CD14-positive monocyte (primary cell): Measurements from ENCODE around the gene TTC1. TPM values are rescaled to one million over a fixed set of nuclear protein-coding genes. Genes with fewer than 3 reads are reported as not detected.

Source experiments
- DNase-seq, 3 donors: peaks; one replicate each; pipeline ENCODE4 v3.0.0-alpha.2; 2011 to 2022
- H2AFZ ChIP-seq: 2 replicates; pipeline ENCODE4 v1.6.0; 2012; ENCODE audit warnings: mild to moderate bottlenecking, low read depth, low read length, inconsistent platforms; ENCODE audit not compliant: insufficient read depth, poor library complexity, severe bottlenecking
- H3K27ac ChIP-seq, 2 donors: 1 replicate in 1 of 2; 2 replicates in 1 of 2; pipeline ENCODE4 v1.5.1; 2012 to 2013; ENCODE audit warnings: low read length in 2 of 2, control low read depth in 1 of 2, inconsistent platforms in 1 of 2, low read depth in 1 of 2, mild to moderate bottlenecking in 1 of 2
- H3K27me3 ChIP-seq, 2 donors: one replicate each; pipeline versions ENCODE4 v1.6.0 to v1.6.1; 2011 to 2013; ENCODE audit warnings: low read length in 2 of 2; ENCODE audit not compliant: control insufficient read depth in 2 of 2, insufficient read depth in 2 of 2
- H3K36me3 ChIP-seq, 2 donors: replicated peaks in 1 of 2; 1 replicate in 1 of 2; 2 replicates in 1 of 2; pipeline versions ENCODE4 v1.5.1 to v1.6.1; 2012 to 2013; ENCODE audit warnings: low read length in 2 of 2, control low read depth in 1 of 2, inconsistent platforms in 1 of 2, mild to moderate bottlenecking in 1 of 2; ENCODE audit not compliant: insufficient read depth in 2 of 2, control insufficient read depth in 1 of 2
- H3K4me1 ChIP-seq, 2 donors: 1 replicate in 1 of 2; 2 replicates in 1 of 2; pipeline versions ENCODE4 v1.5.1 to v1.6.1; 2012 to 2013; ENCODE audit warnings: low read length in 2 of 2, control low read depth in 1 of 2, inconsistent platforms in 1 of 2, mild to moderate bottlenecking in 1 of 2, moderate library complexity in 1 of 2; ENCODE audit not compliant: insufficient read depth in 2 of 2, control insufficient read depth in 1 of 2
- H3K4me2 ChIP-seq: replicated peaks from 2 replicates; pipeline ENCODE3; 2012; ENCODE audit warnings: low read length, moderate library complexity, mild to moderate bottlenecking; ENCODE audit not compliant: poor library complexity, severe bottlenecking; ENCODE audit errors: extremely low read depth
- H3K4me3 ChIP-seq, 3 experiments: fragments of 200-600 bp in 1 of 3; sonication (generic) in 1 of 3; replicated peaks in 1 of 3; 1 replicate in 2 of 3; 2 replicates in 1 of 3; pipeline ENCODE4 v1.5.1; 2011 to 2013; ENCODE audit warnings: low read length in 3 of 3, mild to moderate bottlenecking in 3 of 3, control low read depth in 2 of 3, low read depth in 2 of 3, inconsistent platforms in 1 of 3, moderate library complexity in 1 of 3
- H3K79me2 ChIP-seq: 2 replicates; pipeline ENCODE4 v1.6.0; 2012; ENCODE audit warnings: mild to moderate bottlenecking, control low read depth, inconsistent platforms, low read length, moderate library complexity; ENCODE audit not compliant: insufficient read depth
- H3K9ac ChIP-seq: 2 replicates; pipeline ENCODE4 v1.6.0; 2017; ENCODE audit warnings: low read length, mild to moderate bottlenecking; ENCODE audit not compliant: insufficient read depth, poor library complexity, severe bottlenecking
- H3K9me3 ChIP-seq, 2 donors: replicated peaks in 1 of 2; 1 replicate in 1 of 2; 2 replicates in 1 of 2; pipeline versions ENCODE4 v1.5.1 to v1.6.1; 2012 to 2013; ENCODE audit warnings: low read length in 2 of 2, control low read depth in 1 of 2; ENCODE audit not compliant: control insufficient read depth in 1 of 2, insufficient read depth in 1 of 2
- H4K20me1 ChIP-seq: 2 replicates; pipeline ENCODE4 v1.6.0; 2012; ENCODE audit warnings: mild to moderate bottlenecking, low read length, control low read depth, moderate library complexity; ENCODE audit not compliant: insufficient read depth
- H3K27ac Mint-ChIP-seq, 7 donors: one replicate each; pipeline ENCODE4 v1.8.0; 2020; ENCODE audit warnings: mild to moderate bottlenecking in 7 of 7, mixed read lengths in 7 of 7, moderate library complexity in 6 of 7, inconsistent platforms in 2 of 7
- H3K27me3 Mint-ChIP-seq, 3 donors: one replicate each; pipeline ENCODE4 v1.8.0; 2021 to 2022; ENCODE audit warnings: low read depth in 3 of 3, mild to moderate bottlenecking in 3 of 3, mixed read lengths in 3 of 3, moderate library complexity in 3 of 3, inconsistent platforms in 1 of 3
- H3K36me3 Mint-ChIP-seq, 2 donors: one replicate each; pipeline ENCODE4 v1.8.0; 2020; ENCODE audit warnings: mixed read lengths in 2 of 2, inconsistent platforms in 1 of 2, mild to moderate bottlenecking in 1 of 2
- H3K4me1 Mint-ChIP-seq: one replicate; pipeline ENCODE4 v1.8.0; 2020; ENCODE audit warnings: mild to moderate bottlenecking, mixed read lengths
- H3K4me3 Mint-ChIP-seq, 2 donors: one replicate each; pipeline ENCODE4 v1.8.0; 2020; ENCODE audit warnings: mild to moderate bottlenecking in 2 of 2, mixed read lengths in 2 of 2, moderate library complexity in 1 of 2
- H3K9me3 Mint-ChIP-seq, 7 donors: one replicate each; pipeline ENCODE4 v1.8.0; 2020 to 2022; ENCODE audit warnings: mixed read lengths in 7 of 7, mild to moderate bottlenecking in 6 of 7, moderate library complexity in 6 of 7, inconsistent platforms in 2 of 7
- CTCF ChIP-seq: fragments of 200-600 bp; IDR thresholded peaks from one replicate; pipeline ENCODE4 v1.8.0; 2022; ENCODE audit warnings: antibody characterized with exemption, mild to moderate bottlenecking
- WGBS: methylation state at CpG from one replicate; pipeline ENCODE4 v1.1.5; 2013; ENCODE audit warnings: missing lambda C conversion rate; ENCODE audit not compliant: insufficient coverage; 5-methylcytosine and 5-hydroxymethylcytosine counted together
- intact Hi-C, 2 donors: fragments of 100-400 bp; cut with micrococcal nuclease; formaldehyde crosslinking; loops; one replicate each; pipeline versions ENCODE4 v1.15.0 to v1.15.1; 2023
- polyA plus RNA-seq, 3 donors: library from polyadenylated mRNA; depleted of rRNA in 1 of 3; unstranded in 2 of 3; stranded (reverse) in 1 of 3; fragments of 300-500 nt in 2 of 3; fragments of >200 nt in 1 of 3; fragmentation: Illumina TruSeq in 2 of 3; gene quantifications; 1 replicate in 2 of 3; 2 replicates in 1 of 3; pipeline ENCODE4 v1.2.3, GENCODE V29; 2012 to 2021

The TTC1 gene
- polyA plus RNA-seq, 3 donors, result 11.4 to 63.4 (median 63.0) TPM

- Histone ChIP-seq H3K9me3 (no peaks in the 10 kb centered on the region), H3K27me3 (no peaks in the 10 kb centered on the region), H4K20me1 (peaks cover 4% of the 10 kb centered on the region), H3K4me3 (no peak overlapping the region), H3K36me3 (peaks cover 41 to 73% of the 10 kb centered on the region in 2 donors), H3K27ac (peak overlapping the region in 1 of 2 donors; percentile 34), H2AFZ (no peak overlapping the region), H3K4me2 (no peak overlapping the region), H3K4me1 (peaks cover 12% of the 10 kb centered on the region in 2 donors), H3K79me2 (no peaks in the 10 kb centered on the region), H3K9ac (no peak overlapping the region)
- peak overlapping the region in 5 of 7 donors; percentile 10 to 69 (median 30) for H3K27ac Mint-ChIP-seq
- peak in 1 of 3 donors; percentile 10 for DNase-seq
- peaks cover 14% of the 10 kb centered on the region for H3K4me1 Mint-ChIP-seq
- no CpG with 5 or more reads among the region's 3 CpGs for WGBS
- no peaks in the 10 kb centered on the region for H3K9me3 Mint-ChIP-seq
- TF ChIP-seq CTCF, result no peak
- no peaks in the 10 kb centered on the region for H3K27me3 Mint-ChIP-seq
- no peak overlapping the region for H3K4me3 Mint-ChIP-seq
- intact Hi-C loops, result no loop called here
- peaks cover 47 to 77% of the 10 kb centered on the region in 2 donors for H3K36me3 Mint-ChIP-seq
Observed at GRCh38 chr5:160044967-160045366, 36.0 kb downstream of the TTC1 start.

DNA sequence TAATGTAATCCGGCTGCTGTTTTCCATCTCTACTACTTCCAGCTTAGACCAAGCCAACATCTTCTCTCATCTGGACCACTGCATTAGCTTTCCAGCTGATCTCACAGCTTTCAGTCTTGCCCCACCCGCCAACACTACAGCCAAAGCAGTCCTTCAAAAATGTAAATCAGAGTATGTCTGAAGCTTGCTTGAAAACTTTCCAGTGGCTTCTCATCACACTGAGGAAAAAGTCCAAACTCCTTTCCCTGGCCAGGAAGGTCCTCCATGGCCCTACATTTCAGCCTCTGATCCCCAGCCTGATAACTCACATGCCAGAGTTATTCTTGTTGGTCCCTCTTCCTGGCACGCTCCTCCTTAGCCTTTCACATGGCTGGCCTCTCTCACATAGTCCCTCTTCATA, 38.5 kb downstream of the TTC1 start:
- WGBS, result 100% methylated on average over 1 of the region's 3 CpGs
- Histone ChIP-seq H3K79me2 (no peaks in the 10 kb centered on the region), H3K27ac (no peak overlapping the region), H3K9me3 (no peaks in the 10 kb centered on the region), H3K4me1 (peaks cover 12% of the 10 kb centered on the region in 2 donors), H3K9ac (no peak overlapping the region), H3K4me2 (no peak overlapping the region), H2AFZ (no peak overlapping the region), H4K20me1 (peaks cover 4% of the 10 kb centered on the region), H3K36me3 (peaks cover 40 to 73% of the 10 kb centered on the region in 2 donors), H3K4me3 (no peak overlapping the region), H3K27me3 (no peaks in the 10 kb centered on the region)
- intact Hi-C loops, result no loop called here
- no peak for TF ChIP-seq CTCF
- no peaks in the 10 kb centered on the region for H3K9me3 Mint-ChIP-seq
- peak overlapping the region in 2 of 7 donors; percentile 10 to 25 for H3K27ac Mint-ChIP-seq
- peaks cover 57 to 76% of the 10 kb centered on the region in 2 donors for H3K36me3 Mint-ChIP-seq
- peaks cover 14% of the 10 kb centered on the region for H3K4me1 Mint-ChIP-seq
- DNase-seq, result no peak
- no peak overlapping the region for H3K4me3 Mint-ChIP-seq
- peaks cover 0 to 2% (median 0%) of the 10 kb centered on the region in 3 donors for H3K27me3 Mint-ChIP-seq
